Aorta (tissue), 5 donors: Measurements from ENCODE around the gene HPCAL1. TPM values are rescaled to one million over a fixed set of nuclear protein-coding genes. Genes with fewer than 3 reads are reported as not detected.

Experiments used
- ATAC-seq: fragments of 200-7000 bp; cut with Tn5 transposase; one replicate; pipeline ENCODE4 v1.9.1; 2022; ENCODE audit warnings: moderate library complexity; ENCODE audit not compliant: low FRiP score
- DNase-seq, 2 donors: peaks; one replicate each; pipeline ENCODE4 v3.0.0-alpha.2; 2020
- H3K27ac ChIP-seq, 2 donors: one replicate each; pipeline ENCODE4 v1.5.1; 2013; ENCODE audit warnings: low read length in 2 of 2, mild to moderate bottlenecking in 2 of 2, moderate library complexity in 2 of 2, control low read depth in 1 of 2, inconsistent platforms in 1 of 2, low read depth in 1 of 2
- H3K27me3 ChIP-seq, 2 donors: one replicate each; pipeline ENCODE4 v1.6.1; 2013; ENCODE audit warnings: control low read depth in 1 of 2, low read length in 1 of 2, mild to moderate bottlenecking in 1 of 2, moderate library complexity in 1 of 2; ENCODE audit not compliant: insufficient read depth in 2 of 2, control insufficient read depth in 1 of 2
- H3K36me3 ChIP-seq, 2 donors: one replicate each; pipeline ENCODE4 v1.6.1; 2013; ENCODE audit warnings: control low read depth in 1 of 2, low read length in 1 of 2, mild to moderate bottlenecking in 1 of 2; ENCODE audit not compliant: insufficient read depth in 2 of 2, control insufficient read depth in 1 of 2
- H3K4me1 ChIP-seq, 2 donors: one replicate each; pipeline ENCODE4 v1.6.1; 2013; ENCODE audit warnings: low read length in 2 of 2, control low read depth in 1 of 2, mild to moderate bottlenecking in 1 of 2, moderate library complexity in 1 of 2; ENCODE audit not compliant: insufficient read depth in 2 of 2, control insufficient read depth in 1 of 2
- H3K4me3 ChIP-seq, 2 donors: one replicate each; pipeline ENCODE4 v1.5.1; 2013; ENCODE audit warnings: low read length in 2 of 2, control low read depth in 1 of 2, mild to moderate bottlenecking in 1 of 2
- H3K9me3 ChIP-seq: one replicate; pipeline ENCODE4 v1.6.1; 2013; ENCODE audit warnings: mild to moderate bottlenecking, low read length; ENCODE audit not compliant: control insufficient read depth
- WGBS, 2 donors: extraction: QIAGEN DNeasy Blood & Tissue Kit; methylation state at CpG; one replicate each; pipeline ENCODE4 v1.1.7; 2013; 5-methylcytosine and 5-hydroxymethylcytosine counted together
- intact Hi-C, 2 donors: fragments of 100-400 bp; cut with DNase I; formaldehyde crosslinking; loops; one replicate each; pipeline versions ENCODE4 v1.14.2 to v1.15.0; 2022
- polyA plus RNA-seq, 2 donors: library from polyadenylated mRNA; stranded (reverse); fragments of 200-250 nt; gene quantifications; one replicate each; pipeline ENCODE4 v1.2.3, GENCODE V29; 2013
- total RNA-seq, 2 donors: library from RNA; stranded (reverse); fragmentation: NEBNext Ultra II Directional; extraction: Animal tissue kit (Norgen Biotek cat#: 25700); gene quantifications; one replicate each; pipeline ENCODE4 v1.2.1, GENCODE V29; 2021
- donor health status: healthy with polysubstance abuse.
- donor health status: Bipolar disorder and iron deficiency.
- donor health status: DM: no; HTN: no; CAD: no.
- donor health status: DM: no; HTN: no; CAD: no.
- donor health status: DM: yes; HTN: yes; CAD: no.

Gene HPCAL1
- total and polyA plus RNA-seq, 4 donors = 21.4 to 39.9 (median 25.3) TPM

- Histone ChIP-seq H3K4me3 (no peak overlapping the region), H3K4me1 (no peaks in the 10 kb centered on the region), H3K27me3 (no peaks in the 10 kb centered on the region), H3K27ac (no peak overlapping the region), H3K9me3 (no peaks in the 10 kb centered on the region), H3K36me3 (no peaks in the 10 kb centered on the region)
- WGBS, 2 donors = 99 to 100% methylated on average over 4 of the region's 4 CpGs
- DNase-seq (no peak), ATAC-seq (no peak)
- intact Hi-C loops = no loop called here
Measured at GRCh38 chr2:10320575-10320931, 17.8 kb downstream of the HPCAL1 start.

GRCh38 chr2:10320933-10321332 is 18.2 kb downstream of the HPCAL1 start:
- Histone ChIP-seq H3K27ac (no peak overlapping the region), H3K4me3 (no peak overlapping the region), H3K36me3 (no peaks in the 10 kb centered on the region), H3K9me3 (no peaks in the 10 kb centered on the region), H3K27me3 (no peaks in the 10 kb centered on the region), H3K4me1 (no peaks in the 10 kb centered on the region)
- WGBS, 2 donors = 96 to 97% methylated on average over 9 of the region's 9 CpGs
- DNase-seq (no peak), ATAC-seq (no peak)
- intact Hi-C loops = no loop called here

GRCh38 chr2:10321622-10322021 is 18.9 kb downstream of the HPCAL1 start:
- H3K4me3 ChIP-seq = no peak overlapping the region
- DNase-seq = peak in 1 of 2 donors; percentile 15
- 97% methylated on average over 6 of the region's 6 CpGs for WGBS, 2 donors
- no peak overlapping the region for H3K27ac ChIP-seq
- no peaks in the 10 kb centered on the region for H3K27me3 ChIP-seq
- ATAC-seq = no peak
- H3K9me3 ChIP-seq = no peaks in the 10 kb centered on the region
- H3K36me3 ChIP-seq = no peaks in the 10 kb centered on the region
- intact Hi-C loops = no loop called here
- H3K4me1 ChIP-seq = no peaks in the 10 kb centered on the region

- ATAC-seq (no peak), DNase-seq (peak in 1 of 2 donors; percentile 20)
- H3K4me3 ChIP-seq = no peak overlapping the region
- no peaks in the 10 kb centered on the region for H3K9me3 ChIP-seq
- no peak overlapping the region for H3K27ac ChIP-seq
- no peaks in the 10 kb centered on the region for H3K36me3 ChIP-seq
- no peaks in the 10 kb centered on the region for H3K4me1 ChIP-seq
- no peaks in the 10 kb centered on the region for H3K27me3 ChIP-seq
- 91 to 93% methylated on average over 4 of the region's 4 CpGs for WGBS, 2 donors
- intact Hi-C loops = no loop called here
Measured at GRCh38 chr2:10322481-10322880, 19.8 kb downstream of the HPCAL1 start.

- Histone ChIP-seq H3K4me1 (no peaks in the 10 kb centered on the region), H3K4me3 (no peak overlapping the region), H3K9me3 (no peaks in the 10 kb centered on the region), H3K27me3 (no peaks in the 10 kb centered on the region), H3K27ac (no peak overlapping the region), H3K36me3 (no peaks in the 10 kb centered on the region)
- 96 to 98% methylated on average over 13 of the region's 13 CpGs for WGBS, 2 donors
- no peak for ATAC-seq
- intact Hi-C loops = no loop called here
- DNase-seq = peak in 1 of 2 donors; percentile 60
Measured at GRCh38 chr2:10322973-10323372, 20.3 kb downstream of the HPCAL1 start.

- ATAC-seq = no peak
- no peak for DNase-seq
- intact Hi-C loops = no loop called here
- Histone ChIP-seq H3K36me3 (no peaks in the 10 kb centered on the region), H3K9me3 (no peaks in the 10 kb centered on the region), H3K27me3 (no peaks in the 10 kb centered on the region), H3K4me1 (no peaks in the 10 kb centered on the region), H3K4me3 (no peak overlapping the region), H3K27ac (no peak overlapping the region)
- WGBS, 2 donors = 97 to 98% methylated on average over 5 of the region's 5 CpGs
Measured at GRCh38 chr2:10323535-10323934, 20.8 kb downstream of the HPCAL1 start.

- WGBS, 2 donors = 86 to 87% methylated on average over 5 of the region's 5 CpGs
- no peak overlapping the region for H3K4me3 ChIP-seq
- no peak overlapping the region for H3K27ac ChIP-seq
- no peaks in the 10 kb centered on the region for H3K9me3 ChIP-seq
- DNase-seq = peak in 1 of 2 donors; percentile 4
- H3K4me1 ChIP-seq = no peaks in the 10 kb centered on the region
- intact Hi-C loops = no loop called here
- no peaks in the 10 kb centered on the region for H3K36me3 ChIP-seq
- no peak for ATAC-seq
- no peaks in the 10 kb centered on the region for H3K27me3 ChIP-seq
Measured at GRCh38 chr2:10324095-10324832, 21.6 kb downstream of the HPCAL1 start.

GRCh38 chr2:10325278-10326145 is 22.8 kb downstream of the HPCAL1 start:
- H3K4me3 ChIP-seq = no peak overlapping the region
- no peaks in the 10 kb centered on the region for H3K36me3 ChIP-seq
- H3K4me1 ChIP-seq = no peaks in the 10 kb centered on the region
- ATAC-seq = no peak
- 94 to 95% methylated on average over 17 of the region's 17 CpGs for WGBS, 2 donors
- DNase-seq = peak in 1 of 2 donors; percentile 50
- no peaks in the 10 kb centered on the region for H3K27me3 ChIP-seq
- intact Hi-C loops = no loop called here
- no peaks in the 10 kb centered on the region for H3K9me3 ChIP-seq
- no peak overlapping the region for H3K27ac ChIP-seq
